Right forelimb (tissue), 1 donor: ENCODE data around the gene ONECUT1.

Experiments used
- DNase-seq: peaks from one replicate; pipeline ENCODE4 v3.0.0-alpha.2; 2018

The ONECUT1 gene

DNA sequence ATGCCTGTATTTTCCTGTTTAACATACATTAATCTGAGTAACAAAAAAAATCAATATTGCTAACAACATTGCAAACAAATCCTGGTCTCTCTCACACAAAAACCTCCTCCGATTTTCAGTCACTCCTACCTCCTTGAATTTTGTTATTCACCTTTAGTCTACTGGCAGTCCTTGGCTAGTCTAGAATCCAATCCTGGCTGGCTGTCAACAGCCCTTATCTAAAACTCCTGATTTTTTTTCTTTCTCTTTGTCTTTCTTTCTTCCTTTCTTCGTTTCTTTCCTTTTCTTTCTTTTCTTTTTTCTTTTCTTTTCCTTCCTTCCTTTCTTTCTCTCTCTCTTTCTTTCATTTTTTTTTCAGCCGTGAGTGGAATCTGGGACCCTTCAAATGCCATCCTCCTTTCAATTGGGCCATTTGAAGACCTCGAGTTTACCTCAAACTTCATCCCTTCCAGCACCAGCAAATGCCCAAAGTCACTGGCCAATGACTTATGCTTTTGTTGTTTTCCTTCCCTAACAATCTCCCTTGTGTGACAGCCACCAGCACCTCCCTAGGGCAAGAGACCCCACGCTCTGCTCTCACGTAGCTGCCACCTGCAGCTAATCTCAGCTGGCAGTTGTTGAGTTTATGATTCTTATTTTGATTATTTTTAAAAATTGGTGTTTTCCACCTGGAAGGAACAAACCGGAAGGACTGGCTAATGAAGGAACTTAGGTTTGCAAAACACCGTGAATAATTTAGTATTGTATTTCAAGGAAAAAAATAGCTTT lies 6.8 kb upstream of the ONECUT1 start:
- no peak for DNase-seq

DNA sequence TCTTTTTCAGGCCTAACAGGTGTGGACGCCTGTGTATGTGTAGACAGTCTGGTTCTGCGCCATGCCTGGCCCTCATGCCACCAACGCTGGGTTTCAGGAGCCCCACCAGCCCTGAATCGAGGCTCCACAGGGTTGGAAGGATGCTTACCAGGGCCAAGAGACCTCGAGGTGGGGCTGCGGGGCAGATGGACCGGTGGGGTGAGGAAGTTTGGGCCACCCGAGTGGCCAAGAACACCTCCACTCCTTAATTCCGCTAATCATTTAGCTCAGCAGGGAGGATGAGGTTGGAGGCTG lies 6.0 kb upstream of the ONECUT1 start:
- DNase-seq = no peak

DNA sequence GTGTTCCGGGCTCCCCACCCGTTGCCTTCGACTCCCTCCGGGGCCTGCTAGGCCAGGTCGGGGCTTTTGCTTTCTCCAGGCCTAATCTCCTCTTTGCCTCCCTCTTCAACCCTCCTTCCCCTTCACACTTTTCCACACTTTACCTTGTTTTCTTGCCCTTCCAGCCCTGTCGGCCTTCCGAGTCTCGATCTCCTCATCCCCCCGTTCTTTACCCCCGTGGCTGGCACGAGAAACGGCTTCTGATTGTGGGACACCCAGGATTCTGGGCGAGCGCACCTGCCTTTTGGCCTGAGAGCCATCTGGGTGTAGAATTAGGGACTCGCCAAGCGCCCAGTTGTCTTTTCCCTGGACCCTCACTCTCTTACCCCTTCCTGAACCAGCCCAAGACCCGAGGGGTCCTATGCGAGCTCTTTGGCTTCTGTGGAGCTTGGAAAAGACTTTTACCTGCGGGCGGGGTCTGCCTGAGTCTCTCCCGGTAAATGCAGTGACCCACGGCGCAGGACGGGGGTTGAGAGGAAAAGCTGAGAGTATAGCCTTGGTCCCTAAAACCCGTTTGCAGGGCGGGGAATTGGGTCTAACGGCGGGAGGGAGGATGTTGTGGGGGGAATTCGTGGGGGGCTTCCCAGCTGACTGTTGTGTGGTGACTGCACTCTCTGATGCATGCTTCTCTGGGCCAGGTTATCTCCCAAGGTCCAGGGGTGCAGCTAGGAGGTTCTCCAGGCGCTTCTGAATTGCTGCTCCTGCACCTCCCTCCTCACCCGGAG lies 5.5 kb upstream of the ONECUT1 start:
- no peak for DNase-seq

DNA sequence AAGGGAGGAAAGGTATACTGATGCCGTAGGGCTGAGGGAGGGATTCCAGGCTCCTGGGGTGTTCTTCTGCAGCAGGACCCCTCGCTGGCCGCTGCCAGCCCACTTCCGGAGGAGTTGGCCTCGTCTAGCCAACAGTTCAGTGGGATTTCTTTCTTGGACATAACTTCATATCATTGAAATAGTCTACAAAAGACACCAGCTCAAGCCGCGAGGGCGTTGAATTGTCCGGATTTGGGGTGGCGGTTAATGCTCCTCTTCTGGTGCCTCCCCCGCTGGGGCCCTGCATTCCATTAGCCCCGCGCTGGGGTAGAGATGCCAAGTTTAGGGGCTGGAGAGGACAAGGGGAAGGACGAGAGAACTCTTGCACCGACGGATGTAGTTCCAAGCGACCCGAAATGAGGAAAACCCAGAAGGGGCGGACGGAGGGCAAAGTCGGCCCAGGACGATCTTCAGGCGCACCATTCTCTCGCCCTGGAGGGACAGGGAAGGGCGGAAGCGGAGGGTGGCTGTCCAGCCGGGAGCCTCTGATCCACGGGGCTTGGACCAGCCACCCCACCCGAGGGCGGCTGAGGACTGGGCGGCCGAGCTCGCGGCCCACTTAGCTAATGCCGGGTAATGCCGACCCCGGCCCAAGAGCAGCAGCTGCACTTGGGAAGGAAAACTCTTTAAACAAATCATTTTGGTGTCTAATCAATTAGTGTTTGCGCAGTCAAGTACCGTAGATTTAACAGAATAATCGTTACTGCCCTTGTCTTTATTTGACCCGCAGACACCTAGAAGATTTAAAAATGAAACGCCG lies 4.7 kb upstream of the ONECUT1 start:
- DNase-seq = no peak

DNA sequence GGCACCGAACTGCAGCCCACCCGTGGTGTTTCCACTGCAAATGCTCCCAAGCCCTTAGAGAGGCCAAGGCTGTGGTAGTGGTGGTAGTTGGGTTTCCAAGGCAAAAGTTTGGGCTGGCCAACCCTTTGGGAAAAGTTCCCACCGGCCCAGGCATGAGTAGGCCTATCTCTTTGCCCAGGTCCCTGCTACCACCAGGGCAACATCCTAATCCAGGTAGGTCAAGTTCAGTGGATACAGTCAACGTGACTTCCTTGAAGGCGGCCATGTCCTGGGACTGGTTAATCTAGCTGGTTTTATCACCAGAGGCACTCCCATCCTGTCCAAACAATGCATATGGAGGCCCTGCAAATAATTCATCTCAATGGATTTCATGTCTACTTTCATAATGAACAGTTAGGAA lies 1.6 kb upstream of the ONECUT1 start:
- DNase-seq = no peak

DNA sequence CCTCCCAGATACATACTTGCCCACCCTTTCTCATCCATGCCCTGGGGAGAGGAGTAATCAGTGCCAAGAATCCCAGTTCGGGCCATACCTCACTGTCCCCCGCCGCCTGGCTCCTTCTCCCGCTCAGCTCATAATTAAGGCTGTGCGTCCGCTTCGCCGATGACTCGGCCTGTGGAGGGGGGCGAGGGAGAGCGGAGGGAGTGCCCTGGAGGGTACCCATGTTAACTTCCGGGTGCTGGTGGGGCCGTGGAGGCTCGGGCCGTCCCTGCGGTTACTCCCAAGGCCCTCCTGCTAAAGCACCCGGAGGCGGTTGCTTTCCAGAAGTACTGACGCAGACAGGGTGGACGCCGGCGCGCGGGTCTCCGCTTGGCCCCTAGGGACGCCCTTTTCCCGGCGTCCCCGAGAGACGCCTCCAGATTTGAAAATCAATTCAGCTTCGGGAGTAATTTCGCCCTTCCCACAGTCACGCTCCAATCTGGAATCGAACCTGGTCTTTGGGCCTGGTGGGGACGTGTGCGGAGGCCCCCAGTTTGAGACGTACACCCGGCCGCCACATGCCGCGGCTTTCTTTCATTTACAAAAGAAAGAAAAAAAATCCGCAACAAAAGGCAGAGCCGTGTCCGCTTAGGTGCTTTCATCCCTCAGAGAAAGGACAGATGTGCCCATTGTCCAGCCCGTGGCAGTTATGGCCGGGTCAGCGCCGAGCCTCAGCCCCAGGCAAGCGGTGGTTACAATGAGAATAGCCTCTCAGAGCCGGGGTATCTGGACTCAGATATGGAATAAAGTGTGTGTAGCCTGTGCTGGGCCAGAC lies 1.0 kb upstream of the ONECUT1 start:
- peak; percentile 45 for DNase-seq

DNA sequence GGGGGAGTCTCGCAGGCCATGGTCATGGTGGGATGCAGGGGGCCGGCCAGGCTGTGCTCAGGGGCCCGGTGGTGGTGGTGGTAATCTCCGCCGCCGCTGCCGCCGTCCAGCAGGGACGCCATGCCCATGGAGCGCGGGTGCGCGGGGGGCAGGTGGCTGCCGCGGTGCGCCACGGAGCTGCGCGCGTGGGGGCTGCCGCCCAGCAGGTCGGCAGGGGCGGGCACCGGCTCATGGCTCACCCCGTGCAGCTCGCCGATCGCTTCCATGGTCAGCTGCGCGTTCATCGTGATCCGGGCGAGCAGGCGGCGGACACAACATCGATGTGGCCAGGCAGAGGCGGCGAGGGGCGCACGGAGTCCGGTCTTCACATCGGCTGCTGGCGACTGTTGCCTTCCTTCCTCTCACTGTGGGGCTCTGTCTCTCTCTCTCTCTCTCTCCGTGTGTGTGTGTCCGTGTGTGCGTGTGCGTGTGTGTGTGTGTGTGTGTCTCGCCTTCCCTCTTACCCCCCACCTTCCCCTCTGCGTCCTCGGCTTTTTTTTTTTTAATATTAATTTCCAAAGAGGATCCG lies 451 bp downstream of the ONECUT1 start:
- no peak for DNase-seq

DNA sequence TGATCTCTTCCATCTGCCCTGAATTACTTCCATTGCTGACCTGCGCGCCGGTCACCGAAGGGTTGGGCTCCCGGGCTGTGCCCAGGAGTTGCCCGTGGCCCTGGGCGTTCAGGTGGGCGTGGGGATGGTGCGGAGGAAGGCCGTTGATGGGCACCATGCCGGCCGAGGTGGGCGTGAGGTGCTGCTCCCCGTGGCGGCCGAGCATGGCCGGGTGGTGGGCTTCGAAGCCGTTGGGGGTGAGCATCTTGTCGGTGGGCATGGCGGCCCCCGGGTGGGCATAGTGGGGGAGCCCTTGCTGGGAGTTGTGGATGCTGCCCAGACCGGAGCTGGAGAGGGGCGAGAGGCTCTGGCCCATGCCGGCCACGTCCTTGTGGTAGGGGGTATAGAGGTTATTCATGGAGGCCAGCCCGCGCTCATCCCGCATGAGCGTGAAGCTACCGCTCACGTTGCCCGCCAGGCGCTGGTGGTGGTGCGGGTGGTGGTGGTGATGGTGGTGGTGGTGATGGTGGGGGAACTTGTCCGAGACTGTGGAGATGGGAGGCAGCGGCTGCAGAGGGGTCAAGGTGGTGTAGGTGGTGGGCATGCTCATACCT lies 1.0 kb downstream of the ONECUT1 start:
- no peak for DNase-seq

DNA sequence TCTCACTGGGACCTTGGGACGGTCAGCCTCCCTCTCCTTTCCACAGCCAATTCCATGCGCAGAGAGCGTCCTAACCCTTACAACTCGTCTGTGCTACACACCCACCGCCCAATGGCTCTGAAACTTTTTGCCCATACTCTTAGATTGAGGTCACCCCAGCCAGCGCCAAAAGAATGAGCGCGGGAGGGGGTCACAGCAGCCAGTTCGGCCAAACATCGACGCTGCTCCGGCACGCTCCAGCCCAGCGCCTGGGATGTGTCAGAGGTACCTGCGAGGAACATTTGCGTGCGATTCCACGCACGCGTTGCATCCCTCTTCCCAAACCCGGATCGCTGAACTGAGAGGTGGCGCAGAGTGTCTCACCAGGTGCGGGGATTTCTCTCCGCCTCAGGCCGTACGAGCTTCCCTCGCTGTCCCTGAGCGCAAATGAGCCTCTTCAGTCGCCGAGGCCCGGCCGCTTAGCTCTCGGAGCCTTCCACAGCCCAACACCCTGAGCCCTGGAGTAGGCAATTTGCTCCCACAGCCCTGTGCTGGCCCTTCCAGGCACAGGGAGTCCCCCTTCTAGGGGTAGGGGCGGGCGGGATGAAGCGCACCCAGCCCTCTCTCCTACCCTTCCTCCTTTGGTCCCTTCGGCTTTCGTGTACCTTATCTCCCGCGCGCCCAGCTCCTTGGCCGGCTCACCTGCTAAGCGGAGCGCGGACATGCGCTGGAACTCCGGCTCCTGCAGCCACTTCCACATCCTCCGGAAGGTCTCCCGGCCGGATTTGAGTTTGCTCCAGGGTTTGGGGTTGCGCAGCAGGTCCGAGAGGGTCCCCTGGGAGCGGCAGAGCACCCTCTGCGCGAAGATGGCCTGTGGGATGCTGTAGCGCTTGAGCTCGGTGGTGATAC lies 1.8 kb downstream of the ONECUT1 start:
- DNase-seq = no peak

DNA sequence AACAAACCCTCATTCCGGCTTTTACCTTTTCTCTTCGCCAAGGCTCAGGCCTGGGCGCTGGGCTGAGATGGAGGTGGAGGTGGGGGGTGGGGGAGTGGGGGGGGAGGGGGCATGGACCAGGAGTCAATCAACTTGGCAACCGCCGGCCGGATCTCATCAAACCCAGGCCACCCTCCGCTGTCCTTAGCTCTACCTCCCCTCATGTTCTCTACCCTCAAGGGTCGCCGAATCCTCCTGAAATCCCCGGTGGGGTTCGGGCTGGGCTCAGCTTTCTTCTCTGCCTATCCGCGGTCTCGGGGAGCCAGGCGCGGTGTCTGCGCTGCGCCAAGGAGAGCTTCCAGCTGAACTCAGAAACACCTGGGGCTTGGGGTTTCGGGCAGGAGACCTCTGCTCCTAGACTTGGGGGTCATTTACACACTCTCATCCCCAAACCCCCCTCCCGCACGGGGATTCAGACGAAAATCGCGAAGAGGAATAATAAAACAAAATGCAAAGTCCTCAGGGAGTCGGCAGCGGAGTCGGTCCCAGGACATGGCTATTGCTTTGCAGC lies 2.5 kb downstream of the ONECUT1 start:
- DNase-seq = no peak

DNA sequence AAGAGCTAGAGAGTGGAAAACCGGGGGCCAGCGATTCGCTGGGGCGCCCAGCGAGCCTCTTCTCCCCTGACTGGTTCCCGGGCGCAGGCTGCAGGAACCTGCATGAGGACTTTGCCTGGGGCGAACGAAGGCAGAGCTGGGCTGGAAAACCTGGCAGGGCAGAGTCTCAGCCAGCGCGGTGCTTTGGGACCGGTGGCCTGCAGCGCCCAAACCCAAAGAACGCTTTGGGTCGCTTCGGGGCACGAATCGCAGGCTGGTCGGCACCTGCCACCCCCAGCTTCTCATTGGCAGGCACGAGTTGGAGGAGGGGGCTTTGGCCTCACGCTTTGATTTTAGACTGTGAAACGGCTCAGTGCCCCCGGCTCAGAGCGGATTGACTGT lies 3.0 kb downstream of the ONECUT1 start:
- DNase-seq = no peak

DNA sequence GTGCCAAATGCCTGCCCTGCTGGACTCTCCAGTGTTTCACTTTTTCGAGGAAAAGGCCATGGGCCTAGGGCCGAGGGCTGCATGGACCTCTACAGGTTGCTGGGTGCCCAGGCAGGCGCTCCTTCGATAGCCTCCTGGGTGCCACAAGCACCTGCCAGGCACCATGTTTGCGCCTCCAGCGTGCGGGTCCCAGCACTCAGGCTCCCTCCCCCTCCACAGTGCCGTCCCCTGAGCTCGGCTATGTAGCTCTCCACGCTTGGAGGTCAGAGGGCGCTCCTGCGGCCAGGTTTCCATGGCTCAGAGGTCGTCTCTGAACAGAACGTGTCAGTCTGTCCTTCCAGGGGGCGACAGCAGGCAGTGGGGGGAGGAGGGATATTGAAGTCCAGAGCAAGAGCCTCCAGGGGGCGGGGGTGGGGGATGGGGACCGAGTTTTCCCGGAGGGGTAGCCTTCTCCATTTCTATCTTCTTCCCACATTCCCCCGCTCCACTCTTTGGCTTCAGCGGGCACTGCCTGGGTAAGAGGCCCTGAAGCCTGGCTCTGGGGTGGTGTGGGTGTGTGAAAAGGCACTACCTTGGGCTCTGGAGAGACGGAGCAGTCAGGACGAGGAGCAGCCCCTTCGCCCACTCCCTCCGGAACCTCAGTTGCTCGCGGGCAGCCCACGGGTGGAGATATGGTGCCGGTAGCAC lies 3.6 kb downstream of the ONECUT1 start:
- DNase-seq = no peak

DNA sequence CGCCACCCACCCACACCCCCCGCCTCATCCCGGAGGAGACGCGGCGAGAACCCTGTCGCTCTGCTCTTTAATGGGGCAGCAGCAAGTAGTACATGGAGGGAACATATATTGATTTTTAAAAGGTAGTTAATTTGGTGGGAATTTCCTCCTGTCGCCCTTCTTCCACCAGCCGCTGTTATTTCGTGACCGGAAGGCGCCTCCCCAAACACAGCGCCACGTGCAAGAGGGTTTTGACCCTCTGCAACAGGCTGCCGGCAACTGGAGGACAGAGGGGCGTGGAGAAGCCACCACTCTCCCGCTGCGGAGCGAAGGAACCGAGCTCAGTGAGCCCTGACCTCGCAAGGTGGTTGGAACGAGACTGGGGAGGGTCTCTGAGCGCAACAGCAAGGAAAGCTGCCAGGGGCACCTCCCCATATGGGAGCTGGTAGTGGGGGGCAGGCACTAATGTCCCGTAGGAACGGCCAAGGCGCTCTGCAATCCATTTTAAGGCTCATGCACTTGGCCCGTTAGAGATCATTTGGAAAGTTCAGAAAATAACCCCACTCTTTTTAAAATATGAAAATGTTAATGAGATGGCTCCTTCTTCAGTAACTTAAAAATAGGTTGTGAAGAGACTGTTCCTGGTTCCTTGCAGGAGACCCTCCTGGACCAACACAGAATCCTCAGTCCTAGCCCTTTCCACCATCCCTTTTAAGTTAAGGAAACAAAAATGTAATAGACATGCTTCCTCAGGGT lies 4.3 kb downstream of the ONECUT1 start:
- no peak for DNase-seq

DNA sequence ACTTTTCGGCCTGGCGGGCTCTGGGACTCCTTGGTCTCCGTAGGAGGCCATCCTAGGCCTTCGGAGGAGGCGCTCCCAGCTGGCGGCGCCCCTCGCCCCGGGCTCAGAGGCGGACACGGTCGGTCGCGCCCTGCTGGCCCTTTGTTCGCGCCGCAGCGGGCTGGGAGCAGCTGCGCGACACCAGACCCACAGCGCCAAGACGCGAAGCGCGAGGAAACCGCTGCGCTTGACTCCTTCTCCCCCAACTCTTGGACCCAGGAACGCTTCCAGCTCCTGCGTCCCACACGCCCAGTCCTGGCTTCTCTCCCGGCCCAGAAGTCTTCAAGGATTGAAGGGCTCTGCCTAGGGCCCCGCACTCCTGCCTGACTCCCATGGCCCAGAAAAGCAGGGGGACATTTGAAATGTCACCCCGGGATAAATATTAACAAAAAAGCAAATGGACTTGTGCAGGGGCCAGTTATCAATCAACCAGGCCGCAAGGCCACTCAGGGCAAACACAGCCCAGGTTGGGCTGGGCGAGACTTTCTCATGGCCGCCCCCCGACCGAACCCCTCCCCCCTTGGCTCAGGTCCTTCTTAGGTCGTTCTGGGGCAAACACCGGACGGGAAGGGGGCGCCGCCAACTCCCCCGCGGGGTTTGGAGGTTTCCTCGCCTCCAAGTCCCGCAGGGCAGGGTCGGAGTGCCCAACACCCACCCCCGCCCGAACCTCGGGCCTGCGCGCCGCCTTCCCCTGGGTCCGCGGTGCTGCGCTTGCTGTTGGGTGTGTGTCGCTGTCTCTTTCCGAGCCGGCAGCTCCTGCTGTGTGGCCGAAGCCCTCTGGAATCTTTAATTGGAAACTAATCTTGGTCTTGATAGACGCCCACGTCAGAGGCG lies 5.1 kb downstream of the ONECUT1 start:
- DNase-seq = peak; percentile 38

DNA sequence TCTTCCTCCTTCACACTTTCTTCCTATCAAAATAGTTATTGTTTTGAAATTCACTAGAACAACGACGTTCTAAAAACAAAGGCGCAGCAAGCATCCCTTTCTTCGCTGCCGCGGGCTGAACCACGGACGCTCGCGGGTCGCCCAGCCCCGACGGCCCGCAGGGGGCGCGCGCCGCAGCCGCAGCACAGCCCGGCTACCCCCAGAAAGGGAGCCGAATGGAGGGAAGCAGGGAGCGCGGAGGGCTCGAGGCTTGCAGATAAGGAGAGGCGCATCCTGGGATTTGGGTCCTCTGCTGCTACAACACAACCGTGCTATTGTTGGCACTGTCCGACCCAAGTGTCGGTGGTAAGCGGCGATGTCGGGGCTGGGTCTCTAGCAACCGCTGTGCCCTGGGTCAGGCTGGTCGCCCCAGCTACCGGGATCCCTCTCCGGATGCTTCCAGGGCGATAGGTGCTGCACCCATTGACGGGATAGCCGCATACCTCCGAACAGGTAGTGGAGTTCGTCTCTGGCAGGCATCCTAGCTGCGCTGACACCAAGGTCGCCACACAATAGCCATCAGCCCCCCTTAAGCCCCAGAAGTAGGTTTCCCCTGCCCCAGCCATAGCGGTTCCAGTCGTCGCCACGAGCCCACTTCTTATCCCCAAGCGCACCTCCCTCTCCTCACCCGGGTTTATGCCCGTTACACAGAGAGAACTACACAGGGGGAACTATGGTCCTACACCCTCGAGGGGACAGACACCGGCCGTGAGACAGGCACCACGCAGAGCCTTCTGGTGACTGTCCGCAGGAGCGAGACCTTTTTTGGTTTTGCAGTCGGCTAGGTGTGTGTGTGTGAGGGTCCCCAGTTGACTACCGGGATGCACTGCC lies 6.0 kb downstream of the ONECUT1 start:
- DNase-seq = peak; percentile 42

DNA sequence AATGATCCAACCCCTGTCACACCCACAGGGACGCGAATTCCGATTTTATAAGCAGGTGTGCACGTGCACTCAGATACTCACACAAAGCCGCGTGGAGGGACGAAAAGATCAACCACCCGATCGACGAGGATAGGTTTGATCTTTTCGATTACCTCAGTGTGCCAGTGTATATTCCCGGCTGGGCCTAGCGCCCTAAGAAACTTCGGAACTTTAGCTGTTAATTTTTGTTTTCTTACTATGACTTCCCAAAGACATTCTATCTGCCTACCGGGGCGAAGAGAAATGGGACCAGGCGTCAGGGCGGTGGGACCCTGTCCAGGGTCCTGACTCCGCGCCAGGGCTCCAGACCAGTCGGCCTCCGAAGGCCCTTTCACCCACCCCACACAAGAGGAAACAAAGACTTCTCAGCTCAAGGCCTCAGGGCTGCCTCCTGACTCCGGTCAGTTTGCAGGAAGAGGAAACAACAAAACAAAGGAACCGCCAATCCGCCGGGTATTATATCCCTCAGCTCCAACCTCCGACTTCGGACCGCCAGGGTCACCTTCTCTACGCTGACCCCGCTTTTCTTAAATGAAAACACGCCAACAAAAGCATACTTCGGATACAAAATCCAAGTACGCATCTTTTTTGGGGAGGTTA lies 6.8 kb downstream of the ONECUT1 start:
- DNase-seq = no peak

DNA sequence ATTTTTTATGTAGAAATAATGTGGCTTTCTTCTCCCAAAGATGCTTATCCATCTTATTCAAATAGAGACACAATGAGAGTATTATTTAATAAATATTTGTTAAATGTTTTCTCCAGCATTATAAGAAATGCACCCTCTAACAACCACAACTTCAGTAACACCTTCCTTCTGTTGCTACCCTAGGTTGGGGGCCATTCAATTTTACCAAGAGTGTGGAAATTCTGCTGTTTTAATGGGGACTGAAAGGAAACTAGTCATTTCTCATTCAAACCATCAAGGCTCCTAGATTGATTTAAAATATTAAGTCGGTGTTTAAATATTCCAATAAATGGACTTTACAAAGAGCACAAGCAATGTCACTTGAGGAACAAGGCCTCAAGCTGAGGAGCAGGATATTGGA lies 7.6 kb downstream of the ONECUT1 start:
- no peak for DNase-seq
